DMS53 treated with DMSO at 0.1 percent for 48 hours (cell line): ENCODE data around the gene TRUB2.
"Not testable (repeated sequence)": the region's sequence is repeated elsewhere in the genome, so short reads cannot be mapped to it uniquely, and the experiment has no call there.

ENCODE experiments used
- DNase-seq: peaks from one replicate; lab custom pipeline; 2025; ENCODE audit not compliant: unreplicated experiment; lab: John Stamatoyannopoulos, UW

Gene TRUB2

GRCh38 chr9:128304136-128304970, 17.9 kb downstream of the TRUB2 start:
- DNase-seq = no peak

GRCh38 chr9:128298535-128299482, 23.4 kb downstream of the TRUB2 start:
- DNase-seq = no peak

- no peak for DNase-seq
Measured at GRCh38 chr9:128297221-128297773, 24.9 kb downstream of the TRUB2 start.

GRCh38 chr9:128296340-128297220, 25.7 kb downstream of the TRUB2 start:
- no peak for DNase-seq

GRCh38 chr9:128294142-128294541, 28.1 kb downstream of the TRUB2 start:
- DNase-seq = no peak

GRCh38 chr9:128293091-128293490, 29.2 kb downstream of the TRUB2 start:
- no peak for DNase-seq

GRCh38 chr9:128292009-128292408, 30.2 kb downstream of the TRUB2 start:
- DNase-seq = no peak

- no peak for DNase-seq
Measured at GRCh38 chr9:128288273-128289004, 33.8 kb downstream of the TRUB2 start.

GRCh38 chr9:128286440-128286839, 35.8 kb downstream of the TRUB2 start:
- DNase-seq = no peak

- DNase-seq = no peak
Measured at GRCh38 chr9:128285033-128285784, 37.0 kb downstream of the TRUB2 start.

- DNase-seq = no peak
Measured at GRCh38 chr9:128282500-128282899, 39.7 kb downstream of the TRUB2 start.

- no peak for DNase-seq
Measured at GRCh38 chr9:128280084-128280622, 42.1 kb downstream of the TRUB2 start.

GRCh38 chr9:128279088-128280073, 42.9 kb downstream of the TRUB2 start:
- DNase-seq = not testable (repeated sequence)

GRCh38 chr9:128276574-128277270, 45.5 kb downstream of the TRUB2 start:
- no peak for DNase-seq

GRCh38 chr9:128276008-128276573, 46.2 kb downstream of the TRUB2 start, which contains the start of gene SWI5:
Gene SWI5 (plus strand): TSS chr9:128276276.
- DNase-seq = peak; percentile 98

GRCh38 chr9:128275198-128276007, 46.8 kb downstream of the TRUB2 start, which contains the start of gene GOLGA2:
Gene GOLGA2 (minus strand): TSS chr9:128276007. CDS start chr9:128275976, 31 bp downstream.
- DNase-seq = no peak
